ENCODE data around the gene TNMD. TPM values are rescaled to one million over a fixed set of nuclear protein-coding genes. Genes with fewer than 3 reads are reported as not detected.

Gene TNMD
- total and polyA plus RNA-seq, 10 of the 15 experiments (the other 5 are each of a cell fraction or from before 2014, with no cell fraction given) = not detected

- ChIA-PET POLR2A (no interaction called here), RAD21 (ENCODE audit: unreplicated experiment) (no interaction called here), SMC1A (ENCODE audit: uncharacterized antibody, unreplicated experiment) (no interaction called here), CTCF (interaction anchor here (1.2 kb wide), 1 partner anchor 126 kb away, joined by 3 read pairs; no protein-coding TSS in a partner anchor)
- Histone ChIP-seq H3K36me3 (ENCODE audit: control insufficient read depth in 2 of 2, insufficient read depth in 2 of 2, low read length in 1 of 2) (no peaks in the 10 kb centered on the region), H4K20me1 (ENCODE audit: control insufficient read depth, insufficient read depth) (no peaks in the 10 kb centered on the region), H3K27ac (ENCODE audit: control insufficient read depth, insufficient read depth) (no peak overlapping the region), H3K4me3 (no peak overlapping the region), H2AFZ (ENCODE audit: control insufficient read depth, low read depth, low read length) (no peak overlapping the region), H3K4me1 (ENCODE audit: control insufficient read depth, insufficient read depth, low read length) (no peaks in the 10 kb centered on the region), H3K79me2 (ENCODE audit: control insufficient read depth, insufficient read depth, low read length) (no peaks in the 10 kb centered on the region), H3K9me3 (replicated peaks; ENCODE audit: control insufficient read depth, insufficient read depth, low read length) (no peaks in the 10 kb centered on the region), H3K27me3 (replicated peaks in 1 of 2; ENCODE audit: control insufficient read depth in 2 of 2, insufficient read depth in 2 of 2, low read length in 1 of 2) (no peaks in the 10 kb centered on the region; a peak in 1 of 4 replicates), H3K9ac (ENCODE audit: control insufficient read depth, insufficient read depth, low read length) (no peak overlapping the region), H3K4me2 (ENCODE audit: control insufficient read depth, insufficient read depth) (no peak overlapping the region)
- intact Hi-C loops (cut with micrococcal nuclease; ENCODE audit: unreplicated experiment) = no loop called here
- TF ChIP-seq HSF1 (IDR thresholded peaks at IDR 0.05; ENCODE audit: low read depth, low read length) = no peak
- TF ChIP-seq CTCF (IDR thresholded peaks at IDR 0.05 in 2 of 3, conservative IDR thresholded peaks at IDR 0.05 in 1 of 3; ENCODE audit: control insufficient read depth in 2 of 3, extremely low read depth in 1 of 3, insufficient read depth in 1 of 3, low read depth in 3 of 3, low read length in 3 of 3) = no peak
- no peak for TF ChIP-seq NKRF (conservative IDR thresholded peaks at IDR 0.05)
- no peak for TF ChIP-seq CBX3 (IDR thresholded peaks at IDR 0.05; ENCODE audit: borderline replicate concordance, low read depth)
- no peak for TF ChIP-seq PBX3 (IDR thresholded peaks at IDR 0.05; ENCODE audit: insufficient replicate concordance, low read depth, low read length)
- TF ChIP-seq USF2 (IDR thresholded peaks at IDR 0.05; ENCODE audit: borderline replicate concordance, low read depth, low read length) = no peak
- TF ChIP-seq NBN (IDR thresholded peaks at IDR 0.05) = no peak
- DNase-seq (ENCODE audit: low read depth, low spot score) (no peak), FAIRE-seq (no peak), ATAC-seq (no peak)
- in situ Hi-C loops (cut with MboI) = no loop called here
- no TSS peak for BruUV-seq (replicated peaks)
- WGBS (ENCODE audit: insufficient coverage, insufficient replicate concordance, low lambda C conversion rate, missing lambda C conversion rate) = 0% methylated on average over 3 of the region's 3 CpGs
Measured at GRCh38 chrX:100642290-100642689, 57.6 kb downstream of the TNMD start.

Data from GM12878 (cell line).